ENCODE data around the gene ZNF25. TPM values are rescaled to one million over a fixed set of nuclear protein-coding genes. Genes with fewer than 3 reads are reported as not detected.

ZNF25 gene
- total and polyA plus RNA-seq, 4 donors, result 0.93 to 2.8 (median 1.7) TPM

DNA sequence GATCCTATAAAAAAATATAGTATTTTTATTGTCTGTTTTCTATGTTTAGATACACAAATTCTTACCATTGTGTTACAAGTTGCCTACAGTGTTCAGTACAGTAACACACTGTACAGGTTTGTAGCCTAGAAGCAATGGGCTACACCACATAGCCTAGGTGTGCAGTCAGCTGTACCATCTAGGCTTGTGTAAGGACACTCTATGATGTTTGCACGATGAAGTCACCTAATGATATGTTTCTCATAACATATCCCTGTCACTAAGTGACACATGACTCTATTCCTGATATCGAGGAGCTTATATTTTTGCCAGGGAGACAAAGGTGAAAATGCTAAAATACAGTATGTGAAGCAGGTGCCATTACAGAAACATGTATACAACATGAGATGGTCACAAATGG, 18.6 kb downstream of the ZNF25 start:
- H3K27me3 ChIP-seq (ENCODE audit: control insufficient read depth in 4 of 4, insufficient read depth in 4 of 4, low read length in 3 of 4), result no peaks in the 10 kb centered on the region
- peaks cover 2 to 36% (median 27%) of the 10 kb centered on the region in 4 donors for H3K36me3 ChIP-seq (ENCODE audit: control insufficient read depth in 4 of 4, insufficient read depth in 3 of 4, low read depth in 1 of 4, low read length in 3 of 4)
- H3K9ac ChIP-seq (ENCODE audit: low read depth in 1 of 2, low read length in 2 of 2), result no peak overlapping the region
- no peak for DNase-seq (ENCODE audit: low spot score)
- H3K9me3 ChIP-seq (ENCODE audit: control insufficient read depth in 4 of 4, low read length in 3 of 4), result peaks cover 1 to 5% (median 4%) of the 10 kb centered on the region in 4 donors
- no peak overlapping the region for H3K27ac ChIP-seq (ENCODE audit: low read depth in 1 of 2, low read length in 2 of 2)
- no peak overlapping the region for H3K4me3 ChIP-seq (ENCODE audit: low read depth in 1 of 3, low read length in 3 of 3)
- TF ChIP-seq GABPA (IDR thresholded peaks at IDR 0.05 in 1 of 2, conservative IDR thresholded peaks at IDR 0.05 in 1 of 2), result no peak
- TF ChIP-seq, protein P1, sequence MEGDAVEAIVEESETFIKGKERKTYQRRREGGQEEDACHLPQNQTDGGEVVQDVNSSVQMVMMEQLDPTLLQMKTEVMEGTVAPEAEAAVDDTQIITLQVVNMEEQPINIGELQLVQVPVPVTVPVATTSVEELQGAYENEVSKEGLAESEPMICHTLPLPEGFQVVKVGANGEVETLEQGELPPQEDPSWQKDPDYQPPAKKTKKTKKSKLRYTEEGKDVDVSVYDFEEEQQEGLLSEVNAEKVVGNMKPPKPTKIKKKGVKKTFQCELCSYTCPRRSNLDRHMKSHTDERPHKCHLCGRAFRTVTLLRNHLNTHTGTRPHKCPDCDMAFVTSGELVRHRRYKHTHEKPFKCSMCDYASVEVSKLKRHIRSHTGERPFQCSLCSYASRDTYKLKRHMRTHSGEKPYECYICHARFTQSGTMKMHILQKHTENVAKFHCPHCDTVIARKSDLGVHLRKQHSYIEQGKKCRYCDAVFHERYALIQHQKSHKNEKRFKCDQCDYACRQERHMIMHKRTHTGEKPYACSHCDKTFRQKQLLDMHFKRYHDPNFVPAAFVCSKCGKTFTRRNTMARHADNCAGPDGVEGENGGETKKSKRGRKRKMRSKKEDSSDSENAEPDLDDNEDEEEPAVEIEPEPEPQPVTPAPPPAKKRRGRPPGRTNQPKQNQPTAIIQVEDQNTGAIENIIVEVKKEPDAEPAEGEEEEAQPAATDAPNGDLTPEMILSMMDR (IDR thresholded peaks at IDR 0.05; ENCODE audit: low read depth, low read length, missing input control), result no peak
- no peak for TF ChIP-seq HNF4A (conservative IDR thresholded peaks at IDR 0.05)
- TF ChIP-seq NR2F2 (IDR thresholded peaks at IDR 0.05), result no peak
- TF ChIP-seq HNF4G (IDR thresholded peaks at IDR 0.05), result no peak
- TF ChIP-seq RAD21 (IDR thresholded peaks at IDR 0.05), result no peak
- TF ChIP-seq FOXA2 (IDR thresholded peaks at IDR 0.05), result no peak
- TF ChIP-seq FOXA1 (IDR thresholded peaks at IDR 0.05), result no peak
- TF ChIP-seq EGR1 (IDR thresholded peaks at IDR 0.05; ENCODE audit: low read depth in 2 of 2), result no peak
- TF ChIP-seq SP1 (IDR thresholded peaks at IDR 0.05), result no peak
- TF ChIP-seq, protein P2, sequence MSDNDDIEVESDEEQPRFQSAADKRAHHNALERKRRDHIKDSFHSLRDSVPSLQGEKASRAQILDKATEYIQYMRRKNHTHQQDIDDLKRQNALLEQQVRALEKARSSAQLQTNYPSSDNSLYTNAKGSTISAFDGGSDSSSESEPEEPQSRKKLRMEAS (IDR thresholded peaks at IDR 0.05), result no peak
- TF ChIP-seq, protein P3, sequence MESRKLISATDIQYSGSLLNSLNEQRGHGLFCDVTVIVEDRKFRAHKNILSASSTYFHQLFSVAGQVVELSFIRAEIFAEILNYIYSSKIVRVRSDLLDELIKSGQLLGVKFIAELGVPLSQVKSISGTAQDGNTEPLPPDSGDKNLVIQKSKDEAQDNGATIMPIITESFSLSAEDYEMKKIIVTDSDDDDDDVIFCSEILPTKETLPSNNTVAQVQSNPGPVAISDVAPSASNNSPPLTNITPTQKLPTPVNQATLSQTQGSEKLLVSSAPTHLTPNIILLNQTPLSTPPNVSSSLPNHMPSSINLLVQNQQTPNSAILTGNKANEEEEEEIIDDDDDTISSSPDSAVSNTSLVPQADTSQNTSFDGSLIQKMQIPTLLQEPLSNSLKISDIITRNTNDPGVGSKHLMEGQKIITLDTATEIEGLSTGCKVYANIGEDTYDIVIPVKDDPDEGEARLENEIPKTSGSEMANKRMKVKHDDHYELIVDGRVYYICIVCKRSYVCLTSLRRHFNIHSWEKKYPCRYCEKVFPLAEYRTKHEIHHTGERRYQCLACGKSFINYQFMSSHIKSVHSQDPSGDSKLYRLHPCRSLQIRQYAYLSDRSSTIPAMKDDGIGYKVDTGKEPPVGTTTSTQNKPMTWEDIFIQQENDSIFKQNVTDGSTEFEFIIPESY (IDR thresholded peaks at IDR 0.05), result no peak
- TF ChIP-seq TAF1 (conservative IDR thresholded peaks at IDR 0.05), result no peak
- TF ChIP-seq RXRA (IDR thresholded peaks at IDR 0.05), result no peak
- TF ChIP-seq, protein P4, sequence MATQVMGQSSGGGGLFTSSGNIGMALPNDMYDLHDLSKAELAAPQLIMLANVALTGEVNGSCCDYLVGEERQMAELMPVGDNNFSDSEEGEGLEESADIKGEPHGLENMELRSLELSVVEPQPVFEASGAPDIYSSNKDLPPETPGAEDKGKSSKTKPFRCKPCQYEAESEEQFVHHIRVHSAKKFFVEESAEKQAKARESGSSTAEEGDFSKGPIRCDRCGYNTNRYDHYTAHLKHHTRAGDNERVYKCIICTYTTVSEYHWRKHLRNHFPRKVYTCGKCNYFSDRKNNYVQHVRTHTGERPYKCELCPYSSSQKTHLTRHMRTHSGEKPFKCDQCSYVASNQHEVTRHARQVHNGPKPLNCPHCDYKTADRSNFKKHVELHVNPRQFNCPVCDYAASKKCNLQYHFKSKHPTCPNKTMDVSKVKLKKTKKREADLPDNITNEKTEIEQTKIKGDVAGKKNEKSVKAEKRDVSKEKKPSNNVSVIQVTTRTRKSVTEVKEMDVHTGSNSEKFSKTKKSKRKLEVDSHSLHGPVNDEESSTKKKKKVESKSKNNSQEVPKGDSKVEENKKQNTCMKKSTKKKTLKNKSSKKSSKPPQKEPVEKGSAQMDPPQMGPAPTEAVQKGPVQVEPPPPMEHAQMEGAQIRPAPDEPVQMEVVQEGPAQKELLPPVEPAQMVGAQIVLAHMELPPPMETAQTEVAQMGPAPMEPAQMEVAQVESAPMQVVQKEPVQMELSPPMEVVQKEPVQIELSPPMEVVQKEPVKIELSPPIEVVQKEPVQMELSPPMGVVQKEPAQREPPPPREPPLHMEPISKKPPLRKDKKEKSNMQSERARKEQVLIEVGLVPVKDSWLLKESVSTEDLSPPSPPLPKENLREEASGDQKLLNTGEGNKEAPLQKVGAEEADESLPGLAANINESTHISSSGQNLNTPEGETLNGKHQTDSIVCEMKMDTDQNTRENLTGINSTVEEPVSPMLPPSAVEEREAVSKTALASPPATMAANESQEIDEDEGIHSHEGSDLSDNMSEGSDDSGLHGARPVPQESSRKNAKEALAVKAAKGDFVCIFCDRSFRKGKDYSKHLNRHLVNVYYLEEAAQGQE (IDR thresholded peaks at IDR 0.05), result no peak
- TF ChIP-seq JUND (IDR thresholded peaks at IDR 0.05), result no peak
- TF ChIP-seq YY1 (IDR thresholded peaks at IDR 0.05), result no peak
- TF ChIP-seq, protein P5, sequence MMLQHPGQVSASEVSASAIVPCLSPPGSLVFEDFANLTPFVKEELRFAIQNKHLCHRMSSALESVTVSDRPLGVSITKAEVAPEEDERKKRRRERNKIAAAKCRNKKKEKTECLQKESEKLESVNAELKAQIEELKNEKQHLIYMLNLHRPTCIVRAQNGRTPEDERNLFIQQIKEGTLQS (IDR thresholded peaks at IDR 0.05), result no peak
- WGBS, result 93% methylated on average over 2 of the region's 2 CpGs
- no peaks in the 10 kb centered on the region for H3K4me1 ChIP-seq (ENCODE audit: control insufficient read depth in 4 of 4, insufficient read depth in 4 of 4, low read length in 3 of 4)

Data from liver (tissue), 9 donors.